SK-N-MC (cell line): ENCODE results near the gene RGS19.
A peak's percentile ranks its signal among the peaks of the same experiment; 100 is the strongest.
"Not testable (repeated sequence)": the region's sequence is repeated elsewhere in the genome, so short reads cannot be mapped to it uniquely, and the experiment has no call there.

ENCODE experiments used
- DNase-seq: peaks from one replicate; pipeline ENCODE4 v3.0.0-alpha.2; 2011; ENCODE audit warnings: low read depth, low spot score
- H3K27ac ChIP-seq: fragments of 200-600 bp; sonication (generic); 2 replicates; pipeline ENCODE4 v1.5.1; 2016; ENCODE audit warnings: mixed run types
- H3K36me3 ChIP-seq: fragments of 200-600 bp; sonication (generic); 2 replicates; pipeline ENCODE4 v1.6.1; 2017; ENCODE audit warnings: antibody characterized with exemption, low read length, mixed read lengths; ENCODE audit not compliant: insufficient read depth
- H3K4me3 ChIP-seq: fragments of 200-600 bp; sonication (generic); 2 replicates; pipeline ENCODE4 v1.5.1; 2016
- H3K9ac ChIP-seq: fragments of 200-600 bp; sonication (generic); 2 replicates; pipeline ENCODE4 v1.8.0; 2017; ENCODE audit warnings: mixed run types, mixed read lengths; ENCODE audit not compliant: insufficient read length
- H3K9me3 ChIP-seq: fragments of 200-600 bp; sonication (generic); 2 replicates; pipeline ENCODE4 v1.6.1; 2017; ENCODE audit warnings: low read depth, mild to moderate bottlenecking, antibody characterized with exemption, low read length, moderate library complexity, mixed read lengths
- EZH2 ChIP-seq: fragments of 200-600 bp; sonication (generic); IDR thresholded peaks from one replicate; pipeline ENCODE4 v1.6.1; 2017; ENCODE audit warnings: antibody characterized with exemption
- FOXP2 ChIP-seq: optimal IDR thresholded peaks from 2 replicates; pipeline ENCODE3; 2011; ENCODE audit warnings: mild to moderate bottlenecking, moderate library complexity; ENCODE audit not compliant: insufficient read depth; ENCODE audit errors: extremely low read length, control extremely low read depth
- POLR2AphosphoS5 ChIP-seq: IDR thresholded peaks from 2 replicates; pipeline ENCODE4 v1.6.1; 2012; ENCODE audit warnings: mild to moderate bottlenecking, low read depth, low read length, borderline replicate concordance

Gene RGS19

GRCh38 chr20:64096535-64096934, 17.2 kb upstream of the RGS19 start:
- TF ChIP-seq EZH2: no peak
- TF ChIP-seq FOXP2: no peak
- no peak for TF ChIP-seq POLR2AphosphoS5
- DNase-seq: no peak
- H3K9me3 ChIP-seq: no peaks in the 10 kb centered on the region
- no peak overlapping the region for H3K4me3 ChIP-seq
- no peak overlapping the region for H3K9ac ChIP-seq
- no peaks in the 10 kb centered on the region for H3K36me3 ChIP-seq
- H3K27ac ChIP-seq: no peak overlapping the region

- Histone ChIP-seq H3K36me3 (no peaks in the 10 kb centered on the region), H3K4me3 (no peak overlapping the region), H3K9me3 (no peaks in the 10 kb centered on the region), H3K27ac (no peak overlapping the region), H3K9ac (no peak overlapping the region)
- no peak for DNase-seq
- TF ChIP-seq POLR2AphosphoS5 (no peak), EZH2 (no peak), FOXP2 (no peak)
Observed at GRCh38 chr20:64095927-64096326, 16.6 kb upstream of the RGS19 start.

GRCh38 chr20:64095455-64095854, 16.1 kb upstream of the RGS19 start:
- no peak overlapping the region for H3K4me3 ChIP-seq
- no peak overlapping the region for H3K27ac ChIP-seq
- no peaks in the 10 kb centered on the region for H3K36me3 ChIP-seq
- no peak for TF ChIP-seq POLR2AphosphoS5
- H3K9ac ChIP-seq: no peak overlapping the region
- DNase-seq: no peak
- no peaks in the 10 kb centered on the region for H3K9me3 ChIP-seq

- Histone ChIP-seq H3K9ac (no peak overlapping the region), H3K27ac (no peak overlapping the region), H3K4me3 (no peak overlapping the region), H3K9me3 (no peaks in the 10 kb centered on the region), H3K36me3 (no peaks in the 10 kb centered on the region)
- TF ChIP-seq EZH2 (no peak), FOXP2 (no peak), POLR2AphosphoS5 (no peak)
- no peak for DNase-seq
Observed at GRCh38 chr20:64093013-64093503, 13.7 kb upstream of the RGS19 start.

DNA sequence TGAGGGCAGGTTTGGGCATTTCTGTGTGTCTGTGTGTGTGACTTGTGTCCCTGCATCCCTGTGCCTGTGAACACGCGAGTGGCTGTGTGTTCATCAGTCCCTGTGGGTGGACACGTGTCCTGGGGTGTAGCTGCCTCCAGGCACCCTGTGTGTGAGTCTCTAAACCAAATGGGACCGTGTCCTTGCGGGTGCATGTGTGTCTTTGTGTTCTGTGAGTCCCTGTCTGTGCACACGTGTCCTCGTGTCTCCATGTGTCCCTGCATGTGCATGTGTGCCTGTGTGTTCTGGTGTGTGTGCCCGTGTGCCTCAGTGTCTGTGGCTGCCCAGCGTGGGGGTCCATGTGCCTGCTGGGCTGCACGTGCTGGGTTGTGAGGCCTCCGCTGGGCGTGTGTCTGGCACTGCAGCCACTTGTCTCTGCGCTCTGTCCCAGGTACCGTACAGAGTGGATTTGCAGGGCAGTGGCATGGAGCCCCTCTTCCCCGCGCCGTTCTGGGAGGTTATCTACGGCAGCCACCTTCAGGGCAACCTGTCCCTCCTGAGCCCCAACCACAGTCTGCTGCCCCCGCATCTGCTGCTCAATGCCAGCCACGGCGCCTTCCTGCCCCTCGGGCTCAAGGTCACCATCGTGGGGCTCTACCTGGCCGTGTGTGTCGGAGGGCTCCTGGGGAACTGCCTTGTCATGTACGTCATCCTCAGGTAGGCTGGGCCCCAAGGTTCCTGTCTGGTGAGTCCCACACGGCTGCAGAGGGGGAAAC, 13.1 kb upstream of the RGS19 start:
- H3K36me3 ChIP-seq: no peaks in the 10 kb centered on the region
- H3K9ac ChIP-seq: no peak overlapping the region
- H3K9me3 ChIP-seq: no peaks in the 10 kb centered on the region
- no peak overlapping the region for H3K27ac ChIP-seq
- TF ChIP-seq FOXP2 (no peak), EZH2 (no peak), POLR2AphosphoS5 (no peak)
- no peak for DNase-seq
- 0 out of 2 replicates have a peak overlapping the region, but pooled peaks have one; percentile 15 for H3K4me3 ChIP-seq

DNA sequence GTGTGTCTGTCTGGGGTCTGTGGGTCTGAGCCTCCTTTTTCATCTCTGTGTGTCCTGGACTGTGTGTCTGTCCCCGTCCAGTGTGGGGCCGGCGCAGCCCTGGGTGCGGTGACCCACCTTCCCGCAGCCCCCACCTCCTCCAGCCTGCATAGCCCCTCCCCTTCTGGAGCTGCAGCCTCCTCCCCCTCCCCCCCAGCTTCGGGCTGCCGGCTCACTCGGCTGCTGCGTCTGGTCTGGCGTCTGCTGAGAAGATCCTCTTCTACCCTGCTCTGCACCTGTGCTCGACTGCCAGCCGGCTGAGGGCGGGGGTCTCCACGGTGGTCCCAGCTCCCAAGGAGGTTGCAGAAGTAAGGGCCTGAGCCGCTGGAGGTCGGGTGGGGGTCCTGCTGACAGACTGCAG, 12.5 kb upstream of the RGS19 start:
- Histone ChIP-seq H3K27ac (no peak overlapping the region), H3K9me3 (no peaks in the 10 kb centered on the region), H3K9ac (no peak overlapping the region), H3K4me3 (0 out of 2 replicates have a peak overlapping the region, but pooled peaks have one; percentile 15), H3K36me3 (no peaks in the 10 kb centered on the region)
- TF ChIP-seq FOXP2: no peak
- no peak for TF ChIP-seq EZH2
- no peak for TF ChIP-seq POLR2AphosphoS5
- no peak for DNase-seq

GRCh38 chr20:64091340-64091739, 12.0 kb upstream of the RGS19 start:
- TF ChIP-seq EZH2 (no peak), POLR2AphosphoS5 (no peak), FOXP2 (no peak)
- no peak overlapping the region for H3K27ac ChIP-seq
- no peak for DNase-seq
- H3K9me3 ChIP-seq: no peaks in the 10 kb centered on the region
- H3K9ac ChIP-seq: no peak overlapping the region
- no peak overlapping the region for H3K4me3 ChIP-seq
- no peaks in the 10 kb centered on the region for H3K36me3 ChIP-seq

DNA sequence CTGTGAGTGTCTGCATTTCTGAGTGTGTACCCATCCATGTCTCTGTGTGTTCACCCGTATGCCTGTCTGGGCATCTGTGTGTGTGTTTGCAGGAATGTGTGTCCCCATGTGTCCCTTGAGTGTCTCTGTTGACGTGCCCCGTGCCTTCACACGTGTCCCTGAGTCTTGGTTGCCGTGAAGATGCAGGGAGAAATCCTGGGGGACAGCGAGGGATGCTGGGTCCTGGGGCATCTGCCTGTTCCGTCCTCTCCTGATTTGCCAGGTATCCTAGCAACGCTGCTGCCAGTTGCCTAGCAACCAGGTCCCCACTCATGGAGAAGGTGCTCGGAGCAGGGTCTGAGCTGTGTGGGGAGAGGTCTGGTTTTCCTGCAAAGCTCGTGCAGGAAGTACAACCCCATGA, 10.8 kb upstream of the RGS19 start:
- Histone ChIP-seq H3K9ac (no peak overlapping the region), H3K4me3 (no peak overlapping the region), H3K9me3 (no peaks in the 10 kb centered on the region), H3K27ac (no peak overlapping the region), H3K36me3 (no peaks in the 10 kb centered on the region)
- DNase-seq: no peak
- TF ChIP-seq FOXP2: no peak
- no peak for TF ChIP-seq EZH2
- no peak for TF ChIP-seq POLR2AphosphoS5

DNA sequence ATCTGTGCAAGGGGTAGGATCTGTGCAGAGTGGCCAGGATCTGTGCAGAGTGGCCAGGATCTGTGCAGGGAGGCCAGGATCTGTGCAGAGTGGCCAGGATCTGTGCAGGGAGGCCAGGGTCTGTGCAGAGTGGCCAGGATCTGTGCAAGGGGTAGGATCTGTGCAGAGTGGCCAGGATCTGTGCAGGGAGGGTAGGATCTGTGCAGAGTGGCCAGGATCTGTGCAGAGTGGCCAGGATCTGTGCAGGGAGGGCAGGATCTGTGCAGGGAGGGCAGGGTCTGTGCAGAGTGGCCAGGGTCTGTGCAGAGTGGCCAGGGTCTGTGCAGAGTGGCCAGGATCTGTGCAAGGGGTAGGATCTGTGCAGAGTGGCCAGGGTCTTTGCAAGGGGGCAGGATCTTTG, 9.3 kb upstream of the RGS19 start:
- H3K4me3 ChIP-seq, H3K9ac ChIP-seq, H3K9me3 ChIP-seq, DNase-seq, H3K27ac ChIP-seq, H3K36me3 ChIP-seq: not testable (repeated sequence)

GRCh38 chr20:64087226-64087825, 8.0 kb upstream of the RGS19 start:
- not testable (repeated sequence) for H3K36me3 ChIP-seq, H3K9ac ChIP-seq

More at GRCh38 chr20:64087226-64087825, 8.0 kb upstream of the RGS19 start:
- not testable (repeated sequence) for DNase-seq, H3K4me3 ChIP-seq, H3K27ac ChIP-seq, H3K9me3 ChIP-seq
